Neural cell (in vitro differentiated cells): ENCODE measurements around the gene ORC5. TPM values are rescaled to one million over a fixed set of nuclear protein-coding genes. Genes with fewer than 3 reads are reported as not detected.

ENCODE experiments used
- H2AFZ ChIP-seq: fragments of 200-600, 300-800 bp; sonication (generic), shearing (Covaris generic); 2 replicates; pipeline ENCODE4 v1.6.0; 2014; ENCODE audit warnings: low read depth, mild to moderate bottlenecking, antibody characterized with exemption, low read length, moderate library complexity
- H3F3A ChIP-seq: fragments of 200-600 bp; shearing (Covaris generic); 2 replicates; pipeline ENCODE4 v1.6.1; 2016; ENCODE audit warnings: mild to moderate bottlenecking, moderate library complexity, mixed read lengths, antibody characterized with exemption, low read length; ENCODE audit not compliant: insufficient read depth, poor library complexity, severe bottlenecking
- H3K27ac ChIP-seq: fragments of 200-600, 300-800 bp; sonication (generic), shearing (Covaris generic); 2 replicates; pipeline ENCODE4 v1.5.1; 2014; ENCODE audit warnings: mild to moderate bottlenecking, low read length, moderate library complexity
- H3K27me3 ChIP-seq: fragments of 300-800, 200-600 bp; sonication (generic), shearing (Covaris generic); 2 replicates; pipeline ENCODE4 v1.6.0; 2014; ENCODE audit warnings: mild to moderate bottlenecking, low read depth, low read length, moderate library complexity; ENCODE audit not compliant: insufficient read depth
- H3K36me3 ChIP-seq: fragments of 300-800, 200-600 bp; sonication (generic), shearing (Covaris generic); 2 replicates; pipeline ENCODE4 v1.5.1; 2014; ENCODE audit warnings: mild to moderate bottlenecking, antibody characterized with exemption, low read length, moderate library complexity; ENCODE audit not compliant: insufficient read depth
- H3K4me2 ChIP-seq: fragments of 300-800, 200-600 bp; sonication (generic), shearing (Covaris generic); 2 replicates; pipeline ENCODE4 v1.6.0; 2014; ENCODE audit warnings: mild to moderate bottlenecking, low read length
- H3K4me3 ChIP-seq: fragments of 300-800, 200-600 bp; sonication (generic), shearing (Covaris generic); 2 replicates; pipeline ENCODE4 v1.5.1; 2014; ENCODE audit warnings: mild to moderate bottlenecking, low read length, moderate library complexity
- H3K79me2 ChIP-seq: fragments of 200-600 bp; shearing (Covaris generic); replicated peaks from 2 replicates; pipeline ENCODE4 v1.6.0; 2014; ENCODE audit warnings: mild to moderate bottlenecking, low read length, moderate library complexity; ENCODE audit not compliant: insufficient read depth
- H3K9ac ChIP-seq: fragments of 300-800, 200-600 bp; sonication (generic), shearing (Covaris generic); 2 replicates; pipeline ENCODE4 v1.6.1; 2016; ENCODE audit warnings: mild to moderate bottlenecking, low read length, mixed read lengths
- H3K9me2 ChIP-seq: fragments of 200-600 bp; shearing (Covaris generic); 2 replicates; pipeline ENCODE4 v1.6.1; 2016; ENCODE audit warnings: mild to moderate bottlenecking, low read length, mixed read lengths; ENCODE audit not compliant: insufficient read depth
- H3K9me3 ChIP-seq: fragments of 200-600, 300-800 bp; sonication (generic), shearing (Covaris generic); 2 replicates; pipeline ENCODE4 v1.6.1; 2016; ENCODE audit warnings: mild to moderate bottlenecking, mixed run types, low read length, moderate library complexity, mixed read lengths
- H4K20me1 ChIP-seq: fragments of 200-600 bp; shearing (Covaris generic); 2 replicates; pipeline ENCODE4 v1.6.1; 2016; ENCODE audit warnings: mild to moderate bottlenecking, mixed run types; ENCODE audit not compliant: insufficient read depth
- CTCF ChIP-seq: fragments of 450-650 bp; IDR thresholded peaks from 2 replicates; pipeline ENCODE4 v1.5.1; 2014; ENCODE audit warnings: antibody characterized with exemption, mild to moderate bottlenecking, moderate library complexity; ENCODE audit not compliant: poor library complexity, severe bottlenecking
- EP300 ChIP-seq: fragments of 450-650 bp; conservative IDR thresholded peaks from 2 replicates; pipeline ENCODE4 v1.6.1; 2014; ENCODE audit warnings: antibody characterized with exemption, mild to moderate bottlenecking, moderate library complexity; ENCODE audit not compliant: poor library complexity, severe bottlenecking
- EZH2 ChIP-seq: fragments of 200-600, 300-800 bp; shearing (Covaris generic), sonication (generic); IDR thresholded peaks from 2 replicates; pipeline ENCODE4 v1.6.1; 2014; ENCODE audit warnings: antibody characterized with exemption, low read length, borderline replicate concordance, mild to moderate bottlenecking; ENCODE audit not compliant: insufficient read depth, poor library complexity, severe bottlenecking
- MXI1 ChIP-seq: fragments of 450-650 bp; conservative IDR thresholded peaks from 2 replicates; pipeline ENCODE4 v1.6.1; 2014; ENCODE audit warnings: antibody characterized with exemption, mild to moderate bottlenecking; ENCODE audit not compliant: poor library complexity, severe bottlenecking
- POLR2AphosphoS5 ChIP-seq: IDR thresholded peaks from 2 replicates; pipeline ENCODE4 v1.6.1; 2012
- RAD21 ChIP-seq: fragments of 450-650 bp; conservative IDR thresholded peaks from 2 replicates; pipeline ENCODE4 v1.6.1; 2014; ENCODE audit warnings: antibody characterized with exemption, mild to moderate bottlenecking, moderate library complexity
- REST ChIP-seq: IDR thresholded peaks from 2 replicates; pipeline ENCODE4 v1.6.1; 2012; ENCODE audit warnings: borderline replicate concordance
- SMC3 ChIP-seq: fragments of 450-650 bp; conservative IDR thresholded peaks from 2 replicates; pipeline ENCODE4 v1.6.1; 2014; ENCODE audit warnings: antibody characterized with exemption, mild to moderate bottlenecking, moderate library complexity; ENCODE audit not compliant: poor library complexity
- TAF1 ChIP-seq: IDR thresholded peaks from 2 replicates; pipeline ENCODE4 v1.6.1; 2012; ENCODE audit warnings: low read depth
- polyA plus RNA-seq: library from polyadenylated mRNA; depleted of rRNA; stranded (reverse); fragments of >200 nt; gene quantifications from 2 replicates; pipeline ENCODE4 v1.2.3, GENCODE V29; 2014

Gene ORC5
- polyA plus RNA-seq, 1 donor from 2014 or later = 23.4 TPM

GRCh38 chr7:104106108-104106905 lies 101.5 kb downstream of the ORC5 start:
- H3F3A ChIP-seq = no peaks in the 10 kb centered on the region
- H3K4me3 ChIP-seq = no peak overlapping the region
- H3K79me2 ChIP-seq = no peaks in the 10 kb centered on the region
- no peaks in the 10 kb centered on the region for H3K9me3 ChIP-seq
- H3K9ac ChIP-seq = no peak overlapping the region
- no peaks in the 10 kb centered on the region for H3K9me2 ChIP-seq
- H4K20me1 ChIP-seq = no peaks in the 10 kb centered on the region
- H3K27ac ChIP-seq = no peak overlapping the region
- no peak overlapping the region for H2AFZ ChIP-seq
- no peak overlapping the region for H3K4me2 ChIP-seq
- H3K27me3 ChIP-seq = no peaks in the 10 kb centered on the region
- no peaks in the 10 kb centered on the region for H3K36me3 ChIP-seq
- TF ChIP-seq TAF1 (no peak), SMC3 (no peak), RAD21 (no peak), EZH2 (no peak), EP300 (no peak), MXI1 (no peak), CTCF (no peak), POLR2AphosphoS5 (no peak), REST (no peak)

- no peaks in the 10 kb centered on the region for H3K9me2 ChIP-seq
- H3K36me3 ChIP-seq = no peaks in the 10 kb centered on the region
- H3K9me3 ChIP-seq = no peaks in the 10 kb centered on the region
- no peak overlapping the region for H3K4me3 ChIP-seq
- H3K27me3 ChIP-seq = no peaks in the 10 kb centered on the region
- no peaks in the 10 kb centered on the region for H3F3A ChIP-seq
- no peaks in the 10 kb centered on the region for H4K20me1 ChIP-seq
- no peak overlapping the region for H3K27ac ChIP-seq
- H3K4me2 ChIP-seq = no peak overlapping the region
- no peaks in the 10 kb centered on the region for H3K79me2 ChIP-seq
- H2AFZ ChIP-seq = no peak overlapping the region
- H3K9ac ChIP-seq = no peak overlapping the region
- TF ChIP-seq CTCF (no peak), TAF1 (no peak), EP300 (no peak), MXI1 (no peak), SMC3 (no peak), POLR2AphosphoS5 (no peak), EZH2 (no peak), RAD21 (no peak), REST (no peak)
These were observed 108.9 kb downstream of the ORC5 start for GRCh38 chr7:104098890-104099289.
